GM23338 (cell line): Measurements from ENCODE around the gene IRF6. TPM values are rescaled to one million over a fixed set of nuclear protein-coding genes. Genes with fewer than 3 reads are reported as not detected.
A peak's percentile ranks its signal among the peaks of the same experiment; 100 is the strongest.

ENCODE experiments used
- ATAC-seq: fragments of 200-7000 bp; cut with Tn5 transposase; 3 replicates; pipeline ENCODE4 v1.9.1; 2020
- DNase-seq: peaks from one replicate; pipeline ENCODE4 v3.0.0-alpha.2; 2015; ENCODE audit warnings: low spot score
- H2AFZ ChIP-seq: fragments of 200-600 bp; sonication (generic); 2 replicates; pipeline ENCODE4 v1.8.0; 2016; ENCODE audit warnings: antibody characterized with exemption, mild to moderate bottlenecking, moderate library complexity
- H3F3A ChIP-seq: fragments of 200-600 bp; sonication (generic); replicated peaks from 2 replicates; pipeline ENCODE4 v1.8.0; 2017; ENCODE audit warnings: antibody characterized with exemption, mixed run types, low read depth
- H3K27ac ChIP-seq: fragments of 200-600 bp; sonication (generic); 2 replicates; pipeline ENCODE4 v1.6.1; 2016; ENCODE audit warnings: low read depth
- H3K27me3 ChIP-seq: fragments of 200-600 bp; sonication (generic); 2 replicates; pipeline ENCODE4 v1.8.0; 2016; ENCODE audit warnings: mild to moderate bottlenecking, mixed run types, moderate library complexity; ENCODE audit not compliant: insufficient read depth
- H3K36me3 ChIP-seq: fragments of 200-600 bp; sonication (generic); 2 replicates; pipeline ENCODE4 v1.8.0; 2016; ENCODE audit warnings: mild to moderate bottlenecking; ENCODE audit not compliant: insufficient read depth
- H3K4me1 ChIP-seq: fragments of 200-600 bp; sonication (generic); 2 replicates; pipeline ENCODE4 v1.8.0; 2016; ENCODE audit warnings: mild to moderate bottlenecking, moderate library complexity; ENCODE audit not compliant: insufficient read depth
- H3K4me2 ChIP-seq: fragments of 200-600 bp; sonication (generic); 2 replicates; pipeline ENCODE4 v1.7.1; 2017; ENCODE audit warnings: mixed run types
- H3K4me3 ChIP-seq: fragments of 200-600 bp; sonication (generic); 2 replicates; pipeline ENCODE4 v1.6.1; 2016; ENCODE audit warnings: mixed run types
- H3K79me2 ChIP-seq: fragments of 200-600 bp; sonication (generic); replicated peaks from 2 replicates; pipeline ENCODE4 v1.8.0; 2017; ENCODE audit warnings: mild to moderate bottlenecking; ENCODE audit not compliant: insufficient read depth
- H3K9me2 ChIP-seq: fragments of 200-600 bp; sonication (generic); 2 replicates; pipeline ENCODE4 v1.8.0; 2017; ENCODE audit not compliant: insufficient read depth
- H4K20me1 ChIP-seq: fragments of 200-600 bp; sonication (generic); replicated peaks from 2 replicates; pipeline ENCODE4 v1.8.0; 2017; ENCODE audit warnings: mild to moderate bottlenecking; ENCODE audit not compliant: insufficient read depth
- H3K27ac Mint-ChIP-seq: 2 replicates; pipeline ENCODE4 v1.8.0; 2020; ENCODE audit warnings: inconsistent platforms, mild to moderate bottlenecking, moderate library complexity, mixed read lengths
- H3K27me3 Mint-ChIP-seq: 3 replicates; pipeline ENCODE4 v1.8.0; 2022; ENCODE audit warnings: low read depth, mild to moderate bottlenecking, moderate library complexity, mixed read lengths, inconsistent platforms; ENCODE audit not compliant: insufficient read depth, poor library complexity
- H3K36me3 Mint-ChIP-seq: 3 replicates; pipeline ENCODE4 v1.8.0; 2021; ENCODE audit warnings: low read depth, mild to moderate bottlenecking, inconsistent platforms, moderate library complexity, mixed read lengths
- H3K4me1 Mint-ChIP-seq: 3 replicates; pipeline ENCODE4 v1.8.0; 2020; ENCODE audit warnings: mild to moderate bottlenecking, inconsistent platforms, mixed read lengths
- H3K4me3 Mint-ChIP-seq: 3 replicates; pipeline ENCODE4 v1.8.0; 2021; ENCODE audit warnings: moderate library complexity, mild to moderate bottlenecking, inconsistent platforms, mixed read lengths
- H3K9me3 Mint-ChIP-seq: 3 replicates; pipeline ENCODE4 v1.8.0; 2020; ENCODE audit warnings: moderate library complexity, mild to moderate bottlenecking, inconsistent platforms, mixed read lengths
- CREB1 ChIP-seq: fragments of 250-450 bp; sonication (Bioruptor Pico); IDR thresholded peaks from 2 replicates; pipeline ENCODE4 v1.5.0; 2020; ENCODE audit warnings: low read depth, mild to moderate bottlenecking, moderate library complexity
- CTCF ChIP-seq, 2 experiments: fragments of 200-600 bp in 1 of 2; sonication (generic) in 1 of 2; conservative IDR thresholded peaks; 2 replicates each; pipeline versions ENCODE4 v1.5.1 to v1.6.1; 2016 to 2017; ENCODE audit warnings: antibody characterized with exemption in 2 of 2, low read depth in 2 of 2, mild to moderate bottlenecking in 2 of 2, moderate library complexity in 1 of 2
- ETS1 ChIP-seq: IDR thresholded peaks from 2 replicates; pipeline ENCODE4 v1.6.1; 2016; ENCODE audit warnings: antibody characterized with exemption
- EZH2phosphoT487 ChIP-seq: fragments of 200-600 bp; sonication (generic); IDR thresholded peaks from one replicate; pipeline ENCODE4 v1.8.1; 2018; ENCODE audit warnings: antibody characterized with exemption; ENCODE audit not compliant: unreplicated experiment
- JUNB ChIP-seq: IDR thresholded peaks from one replicate; pipeline ENCODE4 v1.6.1; 2016; ENCODE audit warnings: antibody characterized with exemption; ENCODE audit not compliant: unreplicated experiment
- POLR2AphosphoS5 ChIP-seq: IDR thresholded peaks from 2 replicates; pipeline ENCODE4 v1.6.1; 2016; ENCODE audit warnings: antibody characterized with exemption, low read depth
- STAT1 ChIP-seq: IDR thresholded peaks from one replicate; pipeline ENCODE4 v1.6.1; 2016; ENCODE audit warnings: antibody characterized with exemption; ENCODE audit not compliant: unreplicated experiment
- ZNF114 ChIP-seq: fragments of 250-450 bp; sonication (Bioruptor Pico); IDR thresholded peaks from 2 replicates; pipeline ENCODE4 v1.5.0; 2020; ENCODE audit warnings: mild to moderate bottlenecking, moderate library complexity
- polyA plus RNA-seq: library from polyadenylated mRNA; unstranded; fragments of >200 nt; fragmentation: Nextera tagmentation; extraction: Ambion mirVana; gene quantifications from 2 replicates; pipeline ENCODE4 v1.2.1, GENCODE V29; 2016
- total RNA-seq: library from RNA; depleted of rRNA; stranded (reverse); fragments of >200 nt; shearing (Covaris generic); gene quantifications from 2 replicates; pipeline ENCODE4 v1.2.3, GENCODE V29; 2014

IRF6 gene
- total and polyA plus RNA-seq, 2 experiments from 2014 or later = 4.6 to 11.7 TPM

GRCh38 chr1:209829716-209830115, 23.8 kb upstream of the IRF6 start:
- ATAC-seq (no peak), DNase-seq (no peak)
- Histone ChIP-seq H3K79me2 (peaks cover 22% of the 10 kb centered on the region), H3K4me1 (peaks cover 4% of the 10 kb centered on the region; the same call in 1 of the 2 replicates), H2AFZ (no peak overlapping the region), H3K4me2 (no peak overlapping the region), H3F3A (no peaks in the 10 kb centered on the region), H3K27ac (no peak overlapping the region), H3K36me3 (peaks cover 34% of the 10 kb centered on the region), H3K4me3 (no peak overlapping the region), H4K20me1 (peaks cover 12% of the 10 kb centered on the region), H3K9me2 (no peaks in the 10 kb centered on the region), H3K27me3 (no peaks in the 10 kb centered on the region)
- Mint-ChIP-seq H3K27me3 (peaks cover 2% of the 10 kb centered on the region), H3K9me3 (no peaks in the 10 kb centered on the region; the same call in 2 of the 3 replicates), H3K4me1 (peaks cover 5% of the 10 kb centered on the region; the same call in 2 of the 3 replicates), H3K4me3 (peak overlapping the region; percentile 84), H3K36me3 (peaks cover 39% of the 10 kb centered on the region), H3K27ac (no peak overlapping the region)
- TF ChIP-seq STAT1 = no peak
- TF ChIP-seq JUNB = no peak
- TF ChIP-seq POLR2AphosphoS5 = no peak
- TF ChIP-seq ETS1 = no peak
- TF ChIP-seq ZNF114 (CRISPR knock-in tag) = no peak
- no peak for TF ChIP-seq EZH2phosphoT487

GRCh38 chr1:209827384-209828262, 21.7 kb upstream of the IRF6 start, which contains the start of gene UTP25:
Gene UTP25, plus strand, starts transcription at chr1:209827972. Its CDS starts 92 bp downstream, at chr1:209828064.
- H3K4me3 Mint-ChIP-seq = peak within 1 kb of the TSS; percentile 84
- H3K27me3 ChIP-seq = no peaks in the 10 kb centered on the region
- peaks cover 5% of the 10 kb centered on the region for H3K4me1 Mint-ChIP-seq
- H3K27me3 Mint-ChIP-seq = peaks cover 2% of the 10 kb centered on the region
- H3K4me3 ChIP-seq = peak within 1 kb of the TSS; percentile 79
- H3K36me3 Mint-ChIP-seq = peaks cover 18% of the 10 kb centered on the region
- peak within 1 kb of the TSS; percentile 93 for H3K27ac Mint-ChIP-seq
- no peaks in the 10 kb centered on the region for H3K9me2 ChIP-seq
- peaks cover 22% of the 10 kb centered on the region for H3K79me2 ChIP-seq
- H2AFZ ChIP-seq = peak within 1 kb of the TSS; percentile 96
- H3K27ac ChIP-seq = no peak within 1 kb of the TSS
- H3K4me2 ChIP-seq = peak within 1 kb of the TSS; percentile 88
- peak; percentile 88 for ATAC-seq
- H3K36me3 ChIP-seq = peaks cover 17% of the 10 kb centered on the region
- no peaks in the 10 kb centered on the region for H3F3A ChIP-seq
- H3K4me1 ChIP-seq = peaks cover 4% of the 10 kb centered on the region; the same call in 1 of the 2 replicates
- peaks cover 7% of the 10 kb centered on the region for H4K20me1 ChIP-seq
- no peaks in the 10 kb centered on the region; the same call in 2 of the 3 replicates for H3K9me3 Mint-ChIP-seq
- DNase-seq = peak; percentile 98
- peak; percentile 58 to 67 for TF ChIP-seq CTCF (conservative IDR thresholded peaks at IDR 0.05; ENCODE audit: low read depth in 2 of 2)
- TF ChIP-seq CREB1 (CRISPR knock-in tag) = 0 out of 2 replicates have a peak, but pooled peaks have one; percentile 39
- TF ChIP-seq EZH2phosphoT487 = no peak
- peak; percentile 88 for TF ChIP-seq ETS1
- TF ChIP-seq POLR2AphosphoS5 = peak; percentile 88
